Uterus (tissue), 4 donors: ENCODE data around the gene SETD3. TPM values are rescaled to one million over a fixed set of nuclear protein-coding genes. Genes with fewer than 3 reads are reported as not detected.

Experiments used
- DNase-seq, 2 donors: peaks; one replicate each; pipeline ENCODE4 v3.0.0-alpha.2; 2019 to 2020
- H3K27ac ChIP-seq, 2 donors: fragments of 200-600 bp; sonication (generic); 1 replicate in 1 of 2; 2 replicates in 1 of 2; pipeline ENCODE4 v1.5.1; 2016 to 2018
- H3K27me3 ChIP-seq, 2 donors: fragments of 200-600 bp; sonication (generic); one replicate each; pipeline ENCODE4 v1.5.1; 2018 to 2019; ENCODE audit warnings: control low read depth in 1 of 2
- H3K36me3 ChIP-seq, 2 donors: fragments of 200-600 bp; sonication (generic); one replicate each; pipeline ENCODE4 v1.5.1; 2019; ENCODE audit warnings: control low read depth in 1 of 2
- H3K4me1 ChIP-seq, 2 donors: fragments of 200-600 bp; sonication (generic); one replicate each; pipeline ENCODE4 v1.5.1; 2018 to 2019; ENCODE audit warnings: control low read depth in 1 of 2
- H3K4me3 ChIP-seq, 2 donors: fragments of 200-600 bp; sonication (generic); 1 replicate in 1 of 2; 2 replicates in 1 of 2; pipeline ENCODE4 v1.5.1; 2018 to 2019; ENCODE audit warnings: mild to moderate bottlenecking in 1 of 2
- H3K9me3 ChIP-seq, 2 donors: fragments of 200-600 bp; sonication (generic); one replicate each; pipeline ENCODE4 v1.5.1; 2019; ENCODE audit warnings: control low read depth in 1 of 2
- CTCF ChIP-seq, 4 experiments: fragments of 200-600 bp in 2 of 4; fragments of 450-650 bp in 2 of 4; sonication (generic) in 2 of 4; IDR thresholded peaks; one replicate each; pipeline ENCODE4 v1.5.1; 2016 to 2019; ENCODE audit warnings: antibody characterized with exemption in 4 of 4, mild to moderate bottlenecking in 2 of 4, moderate library complexity in 1 of 4
- POLR2A ChIP-seq, 2 donors: fragments of 450-650 bp; IDR thresholded peaks; one replicate each; pipeline ENCODE4 v1.6.1; 2016; ENCODE audit warnings: antibody characterized with exemption in 2 of 2, mild to moderate bottlenecking in 1 of 2, moderate library complexity in 1 of 2
- intact Hi-C: fragments of 100-400 bp; cut with DNase I; formaldehyde crosslinking; loops from one replicate; pipeline ENCODE4 v1.15.1; 2023; ENCODE audit warnings: low total_unique reads
- total RNA-seq, 4 donors: library from RNA; depleted of rRNA in 3 of 4; stranded (reverse); fragments of >200 nt in 3 of 4; gene quantifications; one replicate each; pipeline versions ENCODE4 v1.1.0 to v1.2.4, GENCODE V29; 2014 to 2023
- donor health status: DM: yes; HTN: yes; CAD: no.

SETD3 gene
- total RNA-seq, 4 donors from 2014 or later, result 98.1 to 151 (median 121) TPM

GRCh38 chr14:99517643-99518381, 37.2 kb upstream of the SETD3 start:
- Histone ChIP-seq H3K36me3 (no peaks in the 10 kb centered on the region), H3K4me3 (no peak overlapping the region), H3K4me1 (peaks cover 0 to 9% of the 10 kb centered on the region in 2 donors), H3K9me3 (no peaks in the 10 kb centered on the region), H3K27me3 (no peaks in the 10 kb centered on the region), H3K27ac (no peak overlapping the region)
- intact Hi-C loops, result loop anchor here (2.0 kb wide), 1 partner anchor 111 kb away; no protein-coding TSS in a partner anchor
- no peak for TF ChIP-seq CTCF (IDR thresholded peaks at IDR 0.05)
- TF ChIP-seq POLR2A (IDR thresholded peaks at IDR 0.05), result no peak
- DNase-seq, result peak in 1 of 2 donors; percentile 20

GRCh38 chr14:99516871-99517642, 36.4 kb upstream of the SETD3 start:
- Histone ChIP-seq H3K36me3 (no peaks in the 10 kb centered on the region), H3K9me3 (no peaks in the 10 kb centered on the region), H3K27me3 (no peaks in the 10 kb centered on the region), H3K27ac (no peak overlapping the region), H3K4me3 (no peak overlapping the region), H3K4me1 (peaks cover 0 to 2% of the 10 kb centered on the region in 2 donors)
- no peak for DNase-seq
- intact Hi-C loops, result no loop called here
- no peak for TF ChIP-seq CTCF (IDR thresholded peaks at IDR 0.05)
- TF ChIP-seq POLR2A (IDR thresholded peaks at IDR 0.05), result no peak

GRCh38 chr14:99516156-99516870, 35.7 kb upstream of the SETD3 start:
- Histone ChIP-seq H3K4me1 (no peaks in the 10 kb centered on the region), H3K27me3 (no peaks in the 10 kb centered on the region), H3K36me3 (no peaks in the 10 kb centered on the region), H3K27ac (no peak overlapping the region), H3K4me3 (no peak overlapping the region), H3K9me3 (no peaks in the 10 kb centered on the region)
- intact Hi-C loops, result no loop called here
- TF ChIP-seq POLR2A (IDR thresholded peaks at IDR 0.05), result no peak
- no peak for TF ChIP-seq CTCF (IDR thresholded peaks at IDR 0.05)
- DNase-seq, result no peak

- intact Hi-C loops, result no loop called here
- no peak for DNase-seq
- Histone ChIP-seq H3K27me3 (no peaks in the 10 kb centered on the region), H3K9me3 (no peaks in the 10 kb centered on the region), H3K36me3 (no peaks in the 10 kb centered on the region), H3K4me1 (no peaks in the 10 kb centered on the region), H3K4me3 (no peak overlapping the region), H3K27ac (no peak overlapping the region)
- TF ChIP-seq CTCF (IDR thresholded peaks at IDR 0.05) (no peak), POLR2A (IDR thresholded peaks at IDR 0.05) (no peak)
Measured at GRCh38 chr14:99515301-99516155, 34.9 kb upstream of the SETD3 start.
